Glutamatergic neuron (in vitro differentiated cells): ENCODE measurements around the gene PRKAG3. TPM values are rescaled to one million over a fixed set of nuclear protein-coding genes. Genes with fewer than 3 reads are reported as not detected.

Experiments
- DNase-seq: peaks from one replicate; pipeline ENCODE4 v3.0.0; 2022
- H3K27ac Mint-ChIP-seq: one replicate; pipeline ENCODE4 v1.8.0; 2020; ENCODE audit warnings: mild to moderate bottlenecking, mixed read lengths, inconsistent platforms; ENCODE audit not compliant: unreplicated experiment
- H3K27me3 Mint-ChIP-seq: one replicate; pipeline ENCODE4 v1.8.0; 2020; ENCODE audit warnings: mild to moderate bottlenecking, moderate library complexity, mixed read lengths, inconsistent platforms; ENCODE audit not compliant: unreplicated experiment
- H3K36me3 Mint-ChIP-seq: one replicate; pipeline ENCODE4 v1.8.0; 2020; ENCODE audit warnings: mild to moderate bottlenecking, mixed read lengths, inconsistent platforms; ENCODE audit not compliant: unreplicated experiment
- H3K4me1 Mint-ChIP-seq: one replicate; pipeline ENCODE4 v1.8.0; 2020; ENCODE audit warnings: mild to moderate bottlenecking, low read depth, mixed read lengths, inconsistent platforms; ENCODE audit not compliant: unreplicated experiment
- H3K4me3 Mint-ChIP-seq: one replicate; pipeline ENCODE4 v1.8.0; 2020; ENCODE audit warnings: mild to moderate bottlenecking, mixed read lengths, inconsistent platforms; ENCODE audit not compliant: unreplicated experiment
- H3K9me3 Mint-ChIP-seq: one replicate; pipeline ENCODE4 v1.8.0; 2020; ENCODE audit warnings: mild to moderate bottlenecking, moderate library complexity, mixed read lengths, inconsistent platforms; ENCODE audit not compliant: unreplicated experiment
- total RNA-seq: library from RNA; stranded (reverse); fragmentation: NEBNext Ultra II Directional; extraction: Animal tissue kit (Norgen Biotek cat#: 25700); gene quantifications from one replicate; pipeline ENCODE4 v1.2.1, GENCODE V29; 2021; ENCODE audit not compliant: unreplicated experiment
- TF ChIP-seq, protein P1 (sequence below): fragments of 200-600 bp; sonication (generic); IDR thresholded peaks from one replicate; pipeline ENCODE4 v1.5.0; 2021; ENCODE audit not compliant: partially characterized antibody, unreplicated experiment

Gene PRKAG3
- total RNA-seq, 1 donor from 2014 or later: not detected

DNA sequence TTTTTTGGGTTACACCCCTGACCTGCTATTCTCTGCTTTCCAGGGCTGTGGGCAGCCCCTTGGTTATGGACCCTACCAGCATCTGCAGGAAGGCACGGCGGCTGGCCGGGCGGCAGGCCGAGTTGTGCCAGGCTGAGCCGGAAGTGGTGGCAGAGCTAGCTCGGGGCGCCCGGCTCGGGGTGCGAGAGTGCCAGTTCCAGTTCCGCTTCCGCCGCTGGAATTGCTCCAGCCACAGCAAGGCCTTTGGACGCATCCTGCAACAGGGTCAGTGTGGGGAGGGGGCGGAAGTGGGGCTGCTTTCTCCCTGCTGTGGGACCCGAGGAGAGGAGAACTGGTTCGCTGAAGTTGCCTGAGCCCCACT is 39.4 kb upstream of the PRKAG3 start:
- no peak overlapping the region for H3K4me3 Mint-ChIP-seq
- H3K27me3 Mint-ChIP-seq: peaks cover 30% of the 10 kb centered on the region
- DNase-seq: no peak

DNA sequence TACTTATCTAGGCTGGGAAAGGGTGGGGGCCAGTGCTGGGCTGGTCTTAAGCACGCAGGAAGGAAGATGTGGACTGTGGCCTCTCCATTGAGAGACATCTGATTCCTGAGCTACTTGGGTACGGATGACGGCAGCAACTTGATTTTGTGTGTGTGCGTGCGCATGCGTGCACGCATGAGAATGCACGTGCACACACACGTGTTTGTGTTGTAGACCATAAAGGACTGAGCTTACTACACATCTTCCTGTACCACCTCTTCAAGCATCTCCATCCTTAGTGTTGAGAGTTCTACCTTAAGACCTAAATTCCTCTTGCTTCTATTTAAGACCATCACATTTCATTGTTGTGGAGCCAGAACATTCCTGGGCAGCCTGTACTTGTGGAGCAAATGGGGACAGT is 37.5 kb upstream of the PRKAG3 start:
- H3K27me3 Mint-ChIP-seq: peaks cover 30% of the 10 kb centered on the region
- H3K27ac Mint-ChIP-seq: no peak overlapping the region
- H3K9me3 Mint-ChIP-seq: peaks cover 3% of the 10 kb centered on the region
- TF ChIP-seq, protein P1, sequence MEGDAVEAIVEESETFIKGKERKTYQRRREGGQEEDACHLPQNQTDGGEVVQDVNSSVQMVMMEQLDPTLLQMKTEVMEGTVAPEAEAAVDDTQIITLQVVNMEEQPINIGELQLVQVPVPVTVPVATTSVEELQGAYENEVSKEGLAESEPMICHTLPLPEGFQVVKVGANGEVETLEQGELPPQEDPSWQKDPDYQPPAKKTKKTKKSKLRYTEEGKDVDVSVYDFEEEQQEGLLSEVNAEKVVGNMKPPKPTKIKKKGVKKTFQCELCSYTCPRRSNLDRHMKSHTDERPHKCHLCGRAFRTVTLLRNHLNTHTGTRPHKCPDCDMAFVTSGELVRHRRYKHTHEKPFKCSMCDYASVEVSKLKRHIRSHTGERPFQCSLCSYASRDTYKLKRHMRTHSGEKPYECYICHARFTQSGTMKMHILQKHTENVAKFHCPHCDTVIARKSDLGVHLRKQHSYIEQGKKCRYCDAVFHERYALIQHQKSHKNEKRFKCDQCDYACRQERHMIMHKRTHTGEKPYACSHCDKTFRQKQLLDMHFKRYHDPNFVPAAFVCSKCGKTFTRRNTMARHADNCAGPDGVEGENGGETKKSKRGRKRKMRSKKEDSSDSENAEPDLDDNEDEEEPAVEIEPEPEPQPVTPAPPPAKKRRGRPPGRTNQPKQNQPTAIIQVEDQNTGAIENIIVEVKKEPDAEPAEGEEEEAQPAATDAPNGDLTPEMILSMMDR: no peak
- peaks cover 7% of the 10 kb centered on the region for H3K4me1 Mint-ChIP-seq
- no peak overlapping the region for H3K4me3 Mint-ChIP-seq
- DNase-seq: no peak
- H3K36me3 Mint-ChIP-seq: peaks cover 6% of the 10 kb centered on the region

More for the DNA sequence above, 39.4 kb upstream of the PRKAG3 start:
- H3K9me3 Mint-ChIP-seq: peaks cover 3% of the 10 kb centered on the region
- peaks cover 6% of the 10 kb centered on the region for H3K36me3 Mint-ChIP-seq
- peaks cover 8% of the 10 kb centered on the region for H3K4me1 Mint-ChIP-seq
- TF ChIP-seq, protein P1: no peak
- H3K27ac Mint-ChIP-seq: no peak overlapping the region

DNA sequence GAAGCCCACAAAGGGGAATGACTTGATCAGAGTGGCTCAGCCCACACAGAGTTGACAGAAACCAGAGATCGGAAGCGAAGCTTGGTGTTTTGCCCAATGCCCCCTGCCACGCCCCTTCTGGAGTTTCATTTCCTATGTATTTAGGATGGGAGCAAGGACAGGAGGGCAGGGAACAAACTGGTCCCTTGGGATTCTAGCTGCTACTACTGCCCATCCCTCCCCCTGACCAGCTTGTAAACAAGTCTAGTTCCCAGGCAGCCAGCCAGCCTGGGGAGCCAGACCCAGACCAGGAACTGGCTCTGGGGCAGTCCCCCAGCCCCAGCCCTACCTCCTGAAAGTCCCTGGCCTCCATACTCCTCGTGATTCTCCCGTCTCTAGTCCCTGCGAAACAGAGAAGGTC is 36.3 kb upstream of the PRKAG3 start:
- Mint-ChIP-seq H3K4me1 (peaks cover 4% of the 10 kb centered on the region), H3K27ac (no peak overlapping the region), H3K27me3 (peaks cover 31% of the 10 kb centered on the region), H3K36me3 (peaks cover 6% of the 10 kb centered on the region), H3K9me3 (no peaks in the 10 kb centered on the region), H3K4me3 (no peak overlapping the region)
- no peak for DNase-seq
- TF ChIP-seq, protein P1: no peak

DNA sequence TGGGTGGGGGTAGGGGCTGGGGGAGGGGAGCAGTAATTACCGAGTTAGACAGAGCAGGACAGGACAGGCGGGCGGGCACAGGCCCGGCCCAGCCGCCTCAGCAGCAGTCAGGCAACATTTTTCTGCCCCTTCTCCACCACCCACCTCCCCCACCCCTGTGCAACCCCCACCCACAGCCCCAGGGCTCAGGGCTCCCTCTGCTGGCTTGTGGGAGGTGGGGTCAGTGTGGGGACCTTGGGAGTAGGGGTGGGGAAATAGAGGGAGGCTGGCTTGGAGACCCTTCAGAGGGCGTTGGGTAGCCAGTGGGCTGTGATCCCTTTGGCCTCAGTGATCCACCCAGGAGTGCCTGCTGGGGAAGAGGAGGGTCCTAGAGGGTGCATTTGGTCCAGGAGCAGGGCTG is 34.4 kb upstream of the PRKAG3 start:
- peaks cover 28% of the 10 kb centered on the region for H3K27me3 Mint-ChIP-seq
- H3K9me3 Mint-ChIP-seq: no peaks in the 10 kb centered on the region
- H3K36me3 Mint-ChIP-seq: peaks cover 6% of the 10 kb centered on the region
- no peak overlapping the region for H3K4me3 Mint-ChIP-seq
- no peak for DNase-seq
- no peak overlapping the region for H3K27ac Mint-ChIP-seq
- H3K4me1 Mint-ChIP-seq: no peaks in the 10 kb centered on the region
- TF ChIP-seq, protein P1: no peak

DNA sequence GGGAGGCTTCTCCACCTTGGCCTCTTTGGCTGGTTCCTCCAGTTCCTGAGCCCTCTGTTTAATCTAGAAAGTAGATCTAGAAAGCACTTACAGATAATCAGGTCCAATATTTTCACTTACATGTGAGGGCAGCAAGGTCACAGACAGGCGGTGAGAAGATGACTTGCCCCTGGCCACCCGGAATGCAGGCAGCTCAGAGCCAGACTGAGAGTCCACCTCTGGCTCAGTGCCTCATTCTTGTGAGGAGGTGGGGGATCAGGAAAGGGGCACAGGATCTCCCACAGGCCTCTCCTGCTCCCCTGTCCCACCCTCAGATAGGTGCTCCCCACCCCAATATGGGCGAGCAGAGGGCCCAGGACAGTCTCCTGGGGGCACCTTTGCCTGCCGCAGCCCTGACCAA is 33.8 kb upstream of the PRKAG3 start:
- Mint-ChIP-seq H3K36me3 (peaks cover 2% of the 10 kb centered on the region), H3K27ac (no peak overlapping the region), H3K4me1 (no peaks in the 10 kb centered on the region), H3K4me3 (no peak overlapping the region), H3K9me3 (no peaks in the 10 kb centered on the region), H3K27me3 (peaks cover 27% of the 10 kb centered on the region)
- no peak for DNase-seq
- TF ChIP-seq, protein P1: no peak
